ENCODE measurements around the gene ARHGEF19.

ARHGEF19 gene

GRCh38 chr1:16149146-16149545 lies 63.3 kb downstream of the ARHGEF19 start:
- no peak for TF ChIP-seq CTCF (IDR thresholded peaks at IDR 0.05; ENCODE audit: low read depth, low read length, poor library complexity, severe bottlenecking)
- TF ChIP-seq EZH2phosphoT487 (IDR thresholded peaks at IDR 0.05; ENCODE audit: borderline replicate concordance, low read length): no peak
- peaks cover 12% of the 10 kb centered on the region; the same call in 1 of the 2 replicates for H3K27me3 ChIP-seq (ENCODE audit: control insufficient read depth, low read length)

GRCh38 chr1:16148329-16149092 lies 63.9 kb downstream of the ARHGEF19 start:
- H3F3A ChIP-seq (ENCODE audit: control insufficient read depth, insufficient read depth): no peaks in the 10 kb centered on the region
- H4K20me1 ChIP-seq (ENCODE audit: control insufficient read depth, insufficient read depth, low read depth, low read length): no peaks in the 10 kb centered on the region
- no peak overlapping the region for H3K4me2 ChIP-seq (ENCODE audit: low read length)
- no peaks in the 10 kb centered on the region for H3K9me3 ChIP-seq (ENCODE audit: control insufficient read depth, insufficient read depth, low read length)
- no peaks in the 10 kb centered on the region for H3K79me2 ChIP-seq (ENCODE audit: control insufficient read depth, low read length)
- H3K27me3 ChIP-seq (ENCODE audit: control insufficient read depth, low read length): peaks cover 6% of the 10 kb centered on the region; the same call in 1 of the 2 replicates
- no peaks in the 10 kb centered on the region for H3K4me1 ChIP-seq (ENCODE audit: control insufficient read depth, low read length)
- H3K27ac ChIP-seq (ENCODE audit: low read depth, low read length): no peak overlapping the region
- TF ChIP-seq CTCF (IDR thresholded peaks at IDR 0.05; ENCODE audit: low read depth, low read length, poor library complexity, severe bottlenecking): no peak
- no peak for TF ChIP-seq EZH2phosphoT487 (IDR thresholded peaks at IDR 0.05; ENCODE audit: borderline replicate concordance, low read length)
- no peaks in the 10 kb centered on the region for H3K36me3 ChIP-seq (ENCODE audit: control insufficient read depth, low read length)
- H3K9me2 ChIP-seq (replicated peaks; ENCODE audit: control insufficient read depth, low read length): no peaks in the 10 kb centered on the region
- H3K4me3 ChIP-seq (ENCODE audit: low read length): no peak overlapping the region

More at GRCh38 chr1:16149146-16149545, 63.3 kb downstream of the ARHGEF19 start:
- no peaks in the 10 kb centered on the region for H4K20me1 ChIP-seq (ENCODE audit: control insufficient read depth, insufficient read depth, low read depth, low read length)
- H3K9me2 ChIP-seq (replicated peaks; ENCODE audit: control insufficient read depth, low read length): no peaks in the 10 kb centered on the region
- no peak overlapping the region for H3K4me2 ChIP-seq (ENCODE audit: low read length)
- H3F3A ChIP-seq (ENCODE audit: control insufficient read depth, insufficient read depth): no peaks in the 10 kb centered on the region
- no peaks in the 10 kb centered on the region for H3K79me2 ChIP-seq (ENCODE audit: control insufficient read depth, low read length)
- no peaks in the 10 kb centered on the region for H3K9me3 ChIP-seq (ENCODE audit: control insufficient read depth, insufficient read depth, low read length)
- H3K27ac ChIP-seq (ENCODE audit: low read depth, low read length): no peak overlapping the region
- no peaks in the 10 kb centered on the region for H3K36me3 ChIP-seq (ENCODE audit: control insufficient read depth, low read length)
- H3K4me3 ChIP-seq (ENCODE audit: low read length): no peak overlapping the region
- H3K4me1 ChIP-seq (ENCODE audit: control insufficient read depth, low read length): no peaks in the 10 kb centered on the region

Measured in DOHH2 (cell line).